Stimulated activated CD4-positive, alpha-beta T cell treated with anti-CD3 and anti-CD28 coated beads, Interleukin-1b, Interleukin-23, amount 100 ng/mL, for 24 hours (primary cell): Measurements from ENCODE around the gene TSPAN4.

Experiments
- DNase-seq, 4 experiments: peaks; one replicate each; pipeline ENCODE4 v3.0.0-alpha.2; 2020; ENCODE audit warnings: low read depth in 4 of 4, low spot score in 1 of 4

The TSPAN4 gene

GRCh38 chr11:833114-833791 is 9.4 kb upstream of the TSPAN4 start:
- DNase-seq: no peak

- DNase-seq: no peak
Measured at GRCh38 chr11:833849-834311, 8.8 kb upstream of the TSPAN4 start.

GRCh38 chr11:834371-835316 is 8.0 kb upstream of the TSPAN4 start:
- DNase-seq: no peak

- DNase-seq: no peak
Measured at GRCh38 chr11:836274-836673, 6.4 kb upstream of the TSPAN4 start.

- no peak for DNase-seq
Measured at GRCh38 chr11:836700-837099, 6.0 kb upstream of the TSPAN4 start.

- no peak for DNase-seq
Measured at GRCh38 chr11:837189-837989, 5.3 kb upstream of the TSPAN4 start.

- DNase-seq: no peak
Measured at GRCh38 chr11:837990-838307, 4.7 kb upstream of the TSPAN4 start.

GRCh38 chr11:838441-839279 is 4.0 kb upstream of the TSPAN4 start:
- DNase-seq: no peak

GRCh38 chr11:839280-839623 is 3.4 kb upstream of the TSPAN4 start:
- DNase-seq: no peak

GRCh38 chr11:839875-840617 is 2.6 kb upstream of the TSPAN4 start:
- DNase-seq: no peak

- no peak for DNase-seq
Measured at GRCh38 chr11:841981-842369, 677 bp upstream of the TSPAN4 start.

- no peak for DNase-seq
Measured at GRCh38 chr11:843086-843734, 558 bp downstream of the TSPAN4 start.

- DNase-seq: no peak
Measured at GRCh38 chr11:843818-844692, 1.4 kb downstream of the TSPAN4 start.

GRCh38 chr11:844693-845644 is 2.3 kb downstream of the TSPAN4 start:
- DNase-seq: no peak

- no peak for DNase-seq
Measured at GRCh38 chr11:845872-846495, 3.3 kb downstream of the TSPAN4 start.

GRCh38 chr11:846496-847098 is 3.9 kb downstream of the TSPAN4 start:
- no peak for DNase-seq

- DNase-seq: no peak
Measured at GRCh38 chr11:847876-848275, 5.2 kb downstream of the TSPAN4 start.
